Measurements from ENCODE around the gene LRRC73.

Gene LRRC73

DNA sequence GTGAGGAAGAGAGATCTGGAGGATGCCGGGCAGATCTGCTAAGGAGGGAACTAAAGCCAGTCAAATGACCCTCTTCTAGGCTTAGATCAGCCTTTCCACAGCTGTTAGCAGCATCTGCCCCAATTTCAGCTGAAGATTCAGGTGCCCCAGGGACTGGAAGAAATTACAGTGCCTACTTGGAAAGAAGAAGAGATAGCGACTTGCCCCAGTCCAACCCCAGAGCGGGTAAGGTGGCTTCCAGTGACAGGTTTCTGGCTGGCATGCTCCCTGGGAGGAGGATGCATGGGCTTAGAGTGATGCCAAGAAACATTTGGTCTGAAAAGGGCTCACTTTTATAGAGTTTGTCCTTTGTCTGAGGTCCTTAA is 32.2 kb downstream of the LRRC73 start:
- no peaks in the 10 kb centered on the region for H3K36me3 ChIP-seq (replicated peaks; ENCODE audit: insufficient read depth, low read length)
- TF ChIP-seq EZH2phosphoT487 (IDR thresholded peaks at IDR 0.05; ENCODE audit: low read length) = no peak
- TF ChIP-seq EZH2 (optimal IDR thresholded peaks at IDR 0.05; ENCODE audit: low read depth, low read length) = no peak
- TF ChIP-seq, protein P1, sequence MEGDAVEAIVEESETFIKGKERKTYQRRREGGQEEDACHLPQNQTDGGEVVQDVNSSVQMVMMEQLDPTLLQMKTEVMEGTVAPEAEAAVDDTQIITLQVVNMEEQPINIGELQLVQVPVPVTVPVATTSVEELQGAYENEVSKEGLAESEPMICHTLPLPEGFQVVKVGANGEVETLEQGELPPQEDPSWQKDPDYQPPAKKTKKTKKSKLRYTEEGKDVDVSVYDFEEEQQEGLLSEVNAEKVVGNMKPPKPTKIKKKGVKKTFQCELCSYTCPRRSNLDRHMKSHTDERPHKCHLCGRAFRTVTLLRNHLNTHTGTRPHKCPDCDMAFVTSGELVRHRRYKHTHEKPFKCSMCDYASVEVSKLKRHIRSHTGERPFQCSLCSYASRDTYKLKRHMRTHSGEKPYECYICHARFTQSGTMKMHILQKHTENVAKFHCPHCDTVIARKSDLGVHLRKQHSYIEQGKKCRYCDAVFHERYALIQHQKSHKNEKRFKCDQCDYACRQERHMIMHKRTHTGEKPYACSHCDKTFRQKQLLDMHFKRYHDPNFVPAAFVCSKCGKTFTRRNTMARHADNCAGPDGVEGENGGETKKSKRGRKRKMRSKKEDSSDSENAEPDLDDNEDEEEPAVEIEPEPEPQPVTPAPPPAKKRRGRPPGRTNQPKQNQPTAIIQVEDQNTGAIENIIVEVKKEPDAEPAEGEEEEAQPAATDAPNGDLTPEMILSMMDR (IDR thresholded peaks at IDR 0.05; ENCODE audit: low read length) = no peak
- H3K9me3 ChIP-seq (replicated peaks; ENCODE audit: insufficient read depth, low read length) = no peaks in the 10 kb centered on the region
- H3F3A ChIP-seq (ENCODE audit: insufficient read depth, low read length) = no peaks in the 10 kb centered on the region
- H3K4me1 ChIP-seq (ENCODE audit: low read length) = peaks cover 7% of the 10 kb centered on the region
- peak overlapping the region; percentile 85 for H3K9ac ChIP-seq (ENCODE audit: low read length)
- H3K79me2 ChIP-seq (ENCODE audit: low read length) = peaks cover 50% of the 10 kb centered on the region
- H3K27me3 ChIP-seq (replicated peaks; ENCODE audit: insufficient read depth, low read length) = no peaks in the 10 kb centered on the region
- H3K27ac ChIP-seq (ENCODE audit: low read length) = peak overlapping the region; percentile 32; the same call in 1 of the 2 replicates
- DNase-seq = no peak
- H3K4me3 ChIP-seq (ENCODE audit: low read length) = peak overlapping the region; percentile 79
- H2AFZ ChIP-seq (ENCODE audit: low read length) = peak overlapping the region; percentile 95
- H3K4me2 ChIP-seq (ENCODE audit: low read depth, low read length) = peak overlapping the region; percentile 98
- H3K9me2 ChIP-seq (replicated peaks; ENCODE audit: insufficient read depth, low read length) = no peaks in the 10 kb centered on the region
- no peaks in the 10 kb centered on the region for H4K20me1 ChIP-seq (ENCODE audit: insufficient read depth, low read length)

DNA sequence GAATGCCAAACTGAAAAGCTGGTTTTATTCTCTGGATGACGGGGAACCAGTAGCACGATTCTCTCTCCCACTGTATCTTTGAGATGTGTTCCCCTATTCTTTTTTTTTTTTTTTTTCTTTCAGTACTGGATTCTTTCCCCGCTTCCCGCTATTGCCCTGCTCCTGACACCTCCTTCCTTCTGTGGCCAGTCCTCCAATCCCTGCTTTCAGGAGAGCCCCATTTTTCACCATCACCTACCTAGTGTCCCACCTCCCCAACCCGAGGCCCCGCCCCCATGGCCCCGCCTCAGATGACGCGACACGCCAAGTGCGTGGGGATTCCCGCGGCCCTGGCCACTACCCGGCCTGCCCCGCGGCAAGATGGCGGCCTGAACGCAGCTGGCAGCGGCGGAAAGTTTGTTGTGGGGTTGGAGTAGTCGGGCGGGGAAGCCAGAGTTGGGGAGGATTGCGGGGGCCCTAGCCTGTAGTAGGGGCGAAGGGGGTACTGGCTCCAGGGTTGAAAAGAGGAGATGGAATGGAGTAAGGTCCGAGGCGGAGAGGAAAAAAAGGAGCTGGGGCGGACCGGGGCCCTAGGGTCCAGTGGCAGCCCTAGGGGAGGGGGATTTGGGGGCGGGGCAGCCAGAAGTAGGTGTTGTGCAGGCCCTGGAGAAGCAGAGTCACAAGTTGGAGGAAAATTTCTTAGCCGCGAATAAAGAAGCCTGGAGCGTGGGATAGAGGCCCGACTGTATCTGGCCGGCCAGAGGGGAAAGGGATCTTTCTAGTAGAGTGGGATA is 32.7 kb downstream of the LRRC73 start, which contains the start of gene TJAP1:
Gene TJAP1 (plus strand): TSS at position 336 of the 773 bp plus-strand sequence. CDS start 21,432 bp downstream, outside the sequence.
- Histone ChIP-seq H3K79me2 (ENCODE audit: low read length) (peaks cover 46% of the 10 kb centered on the region), H3K27ac (ENCODE audit: low read length) (peak within 1 kb of the TSS; percentile 32; the same call in 1 of the 2 replicates), H3K4me3 (ENCODE audit: low read length) (peak within 1 kb of the TSS; percentile 79), H3K4me1 (ENCODE audit: low read length) (peaks cover 7% of the 10 kb centered on the region), H3K9me2 (replicated peaks; ENCODE audit: insufficient read depth, low read length) (no peaks in the 10 kb centered on the region), H3K36me3 (replicated peaks; ENCODE audit: insufficient read depth, low read length) (no peaks in the 10 kb centered on the region), H3K27me3 (replicated peaks; ENCODE audit: insufficient read depth, low read length) (no peaks in the 10 kb centered on the region), H3K9ac (ENCODE audit: low read length) (peak within 1 kb of the TSS; percentile 85), H3K9me3 (replicated peaks; ENCODE audit: insufficient read depth, low read length) (no peaks in the 10 kb centered on the region), H2AFZ (ENCODE audit: low read length) (peak within 1 kb of the TSS; percentile 95), H4K20me1 (ENCODE audit: insufficient read depth, low read length) (no peaks in the 10 kb centered on the region), H3F3A (ENCODE audit: insufficient read depth, low read length) (no peaks in the 10 kb centered on the region), H3K4me2 (ENCODE audit: low read depth, low read length) (peak within 1 kb of the TSS; percentile 98)
- DNase-seq = peak; percentile 88
- TF ChIP-seq EZH2phosphoT487 (IDR thresholded peaks at IDR 0.05; ENCODE audit: low read length) (no peak), EZH2 (optimal IDR thresholded peaks at IDR 0.05; ENCODE audit: low read depth, low read length) (no peak)
- TF ChIP-seq, protein P1 (IDR thresholded peaks at IDR 0.05; ENCODE audit: low read length) = no peak

DNA sequence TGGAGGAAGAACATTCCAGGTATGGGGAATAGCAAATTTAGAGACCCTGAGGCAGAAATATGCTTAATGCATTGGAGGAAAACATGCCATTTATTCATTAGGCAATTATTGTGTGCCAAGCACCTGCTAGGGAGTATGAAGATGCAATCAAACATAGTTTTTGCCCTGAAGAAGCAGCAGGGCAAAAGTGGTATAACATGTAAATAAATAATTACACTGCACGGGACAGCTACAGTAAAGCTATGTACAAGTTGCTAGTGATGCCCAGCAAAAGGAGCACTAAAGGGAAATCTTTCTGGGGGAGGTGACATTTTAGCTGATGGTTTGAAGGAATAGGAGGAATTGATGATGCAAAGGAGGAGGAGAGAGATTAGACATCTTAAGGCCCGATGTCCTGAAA is 33.4 kb downstream of the LRRC73 start:
- peaks cover 7% of the 10 kb centered on the region for H3K4me1 ChIP-seq (ENCODE audit: low read length)
- no peak overlapping the region for H3K27ac ChIP-seq (ENCODE audit: low read length)
- H3K9ac ChIP-seq (ENCODE audit: low read length) = peak overlapping the region; percentile 85; the same call in 1 of the 2 replicates

More for the DNA sequence above, 33.4 kb downstream of the LRRC73 start:
- peak overlapping the region; percentile 95 for H2AFZ ChIP-seq (ENCODE audit: low read length)
- H3F3A ChIP-seq (ENCODE audit: insufficient read depth, low read length) = no peaks in the 10 kb centered on the region
- H3K27me3 ChIP-seq (replicated peaks; ENCODE audit: insufficient read depth, low read length) = no peaks in the 10 kb centered on the region
- no peaks in the 10 kb centered on the region for H3K9me3 ChIP-seq (replicated peaks; ENCODE audit: insufficient read depth, low read length)
- TF ChIP-seq, protein P1 (IDR thresholded peaks at IDR 0.05; ENCODE audit: low read length) = no peak
- TF ChIP-seq EZH2 (optimal IDR thresholded peaks at IDR 0.05; ENCODE audit: low read depth, low read length) = no peak
- no peak for TF ChIP-seq EZH2phosphoT487 (IDR thresholded peaks at IDR 0.05; ENCODE audit: low read length)
- peak overlapping the region; percentile 79 for H3K4me3 ChIP-seq (ENCODE audit: low read length)
- H3K4me2 ChIP-seq (ENCODE audit: low read depth, low read length) = peak overlapping the region; percentile 98
- no peaks in the 10 kb centered on the region for H3K9me2 ChIP-seq (replicated peaks; ENCODE audit: insufficient read depth, low read length)
- no peaks in the 10 kb centered on the region for H4K20me1 ChIP-seq (ENCODE audit: insufficient read depth, low read length)
- peak; percentile 36 for DNase-seq
- H3K36me3 ChIP-seq (replicated peaks; ENCODE audit: insufficient read depth, low read length) = no peaks in the 10 kb centered on the region
- H3K79me2 ChIP-seq (ENCODE audit: low read length) = peaks cover 40% of the 10 kb centered on the region

Measured in MM.1S (cell line).